H1 (cell line): Measurements from ENCODE around the gene LIPC. TPM values are rescaled to one million over a fixed set of nuclear protein-coding genes. Genes with fewer than 3 reads are reported as not detected.

Source experiments
- CBX5 ChIP-seq: fragments of 300-800, 300-1000 bp; sonication (generic); IDR thresholded peaks from 2 replicates; pipeline ENCODE4 v1.7.1; 2016; ENCODE audit warnings: antibody characterized with exemption, low read length, low read depth
- CHD7 ChIP-seq: fragments of 300-600 bp; sonication (generic); IDR thresholded peaks from 2 replicates; pipeline ENCODE4 v1.7.1; 2012; ENCODE audit warnings: low read length, moderate library complexity, mild to moderate bottlenecking, inconsistent platforms; ENCODE audit not compliant: insufficient replicate concordance
- GTF2F1 ChIP-seq: IDR thresholded peaks from 2 replicates; pipeline ENCODE4 v1.6.1; 2012; ENCODE audit warnings: low read depth, low read length, improper control_type of control experiment, borderline replicate concordance
- JUND ChIP-seq: IDR thresholded peaks from 2 replicates; pipeline ENCODE4 v1.6.1; 2011; ENCODE audit warnings: mild to moderate bottlenecking, improper control_type of control experiment, low read length
- MAX ChIP-seq: IDR thresholded peaks from 2 replicates; pipeline ENCODE4 v1.6.1; 2012; ENCODE audit warnings: inconsistent platforms
- NRF1 ChIP-seq: IDR thresholded peaks from 2 replicates; pipeline ENCODE4 v1.6.1; 2011; ENCODE audit warnings: mild to moderate bottlenecking, low read depth, low read length, improper control_type of control experiment
- POLR2A ChIP-seq, 2 experiments: IDR thresholded peaks; 1 replicate in 1 of 2; 2 replicates in 1 of 2; pipeline ENCODE4 v1.6.1; 2011; ENCODE audit warnings: low read depth in 2 of 2, low read length in 2 of 2, mild to moderate bottlenecking in 2 of 2; ENCODE audit errors: control extremely low read depth in 1 of 2
- SIN3A ChIP-seq, 2 experiments: IDR thresholded peaks in 1 of 2; conservative IDR thresholded peaks in 1 of 2; 2 replicates each; pipeline ENCODE4 v1.6.1; 2011 to 2012; ENCODE audit warnings: low read length in 2 of 2, improper control_type of control experiment in 1 of 2, low read depth in 1 of 2, mild to moderate bottlenecking in 1 of 2
- SRF ChIP-seq: IDR thresholded peaks from 2 replicates; pipeline ENCODE4 v1.6.1; 2011; ENCODE audit warnings: mild to moderate bottlenecking, low read depth, low read length, moderate library complexity
- polyA plus RNA-seq, 7 experiments: library from polyadenylated mRNA; depleted of rRNA in 3 of 7; stranded (reverse) in 5 of 7; unstranded in 2 of 7; fragments of >200 nt in 5 of 7; fragments of 200-250 nt in 2 of 7; gene quantifications; 1 replicate in 5 of 7; 2 replicates in 1 of 7; 4 replicates in 1 of 7; pipeline versions ENCODE4 v1.2.1 to v1.2.3, GENCODE V29; 2011 to 2013; ENCODE audit warnings: missing spikeins in 2 of 7, mixed read lengths in 2 of 7
- total RNA-seq: library from RNA; stranded (reverse); fragmentation: NEBNext Ultra II Directional; extraction: Animal tissue kit (Norgen Biotek cat#: 25700); gene quantifications from 2 replicates; pipeline ENCODE4 v1.2.1, GENCODE V29; 2021

The LIPC gene
- total and polyA plus RNA-seq, 2 of the 8 experiments (the other 6 are each of a cell fraction or from before 2014, with no cell fraction given), result not detected

- TF ChIP-seq CHD7 (no peak), SRF (no peak), SIN3A (conservative IDR thresholded peaks at IDR 0.05 in 1 of 2, IDR thresholded peaks at IDR 0.05 in 1 of 2; ENCODE audit: low read depth in 1 of 2, low read length in 2 of 2) (no peak), NRF1 (no peak), POLR2A (IDR thresholded peaks at IDR 0.05; ENCODE audit: control extremely low read depth in 1 of 2, low read depth in 2 of 2, low read length in 2 of 2) (no peak), JUND (no peak), GTF2F1 (no peak), MAX (no peak), CBX5 (no peak)
Measured at GRCh38 chr15:58478035-58478434, 46.2 kb downstream of the LIPC start (continued).
